Neural cell (in vitro differentiated cells): Measurements from ENCODE around the gene KIRREL3. TPM values are rescaled to one million over a fixed set of nuclear protein-coding genes. Genes with fewer than 3 reads are reported as not detected.

Source experiments
- H2AFZ ChIP-seq: fragments of 200-600, 300-800 bp; sonication (generic), shearing (Covaris generic); 2 replicates; pipeline ENCODE4 v1.6.0; 2014; ENCODE audit warnings: low read depth, mild to moderate bottlenecking, antibody characterized with exemption, low read length, moderate library complexity
- H3F3A ChIP-seq: fragments of 200-600 bp; shearing (Covaris generic); 2 replicates; pipeline ENCODE4 v1.6.1; 2016; ENCODE audit warnings: mild to moderate bottlenecking, moderate library complexity, mixed read lengths, antibody characterized with exemption, low read length; ENCODE audit not compliant: insufficient read depth, poor library complexity, severe bottlenecking
- H3K27ac ChIP-seq: fragments of 200-600, 300-800 bp; sonication (generic), shearing (Covaris generic); 2 replicates; pipeline ENCODE4 v1.5.1; 2014; ENCODE audit warnings: mild to moderate bottlenecking, low read length, moderate library complexity
- H3K27me3 ChIP-seq: fragments of 300-800, 200-600 bp; sonication (generic), shearing (Covaris generic); 2 replicates; pipeline ENCODE4 v1.6.0; 2014; ENCODE audit warnings: mild to moderate bottlenecking, low read depth, low read length, moderate library complexity; ENCODE audit not compliant: insufficient read depth
- H3K36me3 ChIP-seq: fragments of 300-800, 200-600 bp; sonication (generic), shearing (Covaris generic); 2 replicates; pipeline ENCODE4 v1.5.1; 2014; ENCODE audit warnings: mild to moderate bottlenecking, antibody characterized with exemption, low read length, moderate library complexity; ENCODE audit not compliant: insufficient read depth
- H3K4me2 ChIP-seq: fragments of 300-800, 200-600 bp; sonication (generic), shearing (Covaris generic); 2 replicates; pipeline ENCODE4 v1.6.0; 2014; ENCODE audit warnings: mild to moderate bottlenecking, low read length
- H3K4me3 ChIP-seq: fragments of 300-800, 200-600 bp; sonication (generic), shearing (Covaris generic); 2 replicates; pipeline ENCODE4 v1.5.1; 2014; ENCODE audit warnings: mild to moderate bottlenecking, low read length, moderate library complexity
- H3K79me2 ChIP-seq: fragments of 200-600 bp; shearing (Covaris generic); replicated peaks from 2 replicates; pipeline ENCODE4 v1.6.0; 2014; ENCODE audit warnings: mild to moderate bottlenecking, low read length, moderate library complexity; ENCODE audit not compliant: insufficient read depth
- H3K9ac ChIP-seq: fragments of 300-800, 200-600 bp; sonication (generic), shearing (Covaris generic); 2 replicates; pipeline ENCODE4 v1.6.1; 2016; ENCODE audit warnings: mild to moderate bottlenecking, low read length, mixed read lengths
- H3K9me2 ChIP-seq: fragments of 200-600 bp; shearing (Covaris generic); 2 replicates; pipeline ENCODE4 v1.6.1; 2016; ENCODE audit warnings: mild to moderate bottlenecking, low read length, mixed read lengths; ENCODE audit not compliant: insufficient read depth
- H3K9me3 ChIP-seq: fragments of 200-600, 300-800 bp; sonication (generic), shearing (Covaris generic); 2 replicates; pipeline ENCODE4 v1.6.1; 2016; ENCODE audit warnings: mild to moderate bottlenecking, mixed run types, low read length, moderate library complexity, mixed read lengths
- H4K20me1 ChIP-seq: fragments of 200-600 bp; shearing (Covaris generic); 2 replicates; pipeline ENCODE4 v1.6.1; 2016; ENCODE audit warnings: mild to moderate bottlenecking, mixed run types; ENCODE audit not compliant: insufficient read depth
- EP300 ChIP-seq: fragments of 450-650 bp; conservative IDR thresholded peaks from 2 replicates; pipeline ENCODE4 v1.6.1; 2014; ENCODE audit warnings: antibody characterized with exemption, mild to moderate bottlenecking, moderate library complexity; ENCODE audit not compliant: poor library complexity, severe bottlenecking
- EZH2 ChIP-seq: fragments of 200-600, 300-800 bp; shearing (Covaris generic), sonication (generic); IDR thresholded peaks from 2 replicates; pipeline ENCODE4 v1.6.1; 2014; ENCODE audit warnings: antibody characterized with exemption, low read length, borderline replicate concordance, mild to moderate bottlenecking; ENCODE audit not compliant: insufficient read depth, poor library complexity, severe bottlenecking
- MXI1 ChIP-seq: fragments of 450-650 bp; conservative IDR thresholded peaks from 2 replicates; pipeline ENCODE4 v1.6.1; 2014; ENCODE audit warnings: antibody characterized with exemption, mild to moderate bottlenecking; ENCODE audit not compliant: poor library complexity, severe bottlenecking
- POLR2AphosphoS5 ChIP-seq: IDR thresholded peaks from 2 replicates; pipeline ENCODE4 v1.6.1; 2012
- RAD21 ChIP-seq: fragments of 450-650 bp; conservative IDR thresholded peaks from 2 replicates; pipeline ENCODE4 v1.6.1; 2014; ENCODE audit warnings: antibody characterized with exemption, mild to moderate bottlenecking, moderate library complexity
- REST ChIP-seq: IDR thresholded peaks from 2 replicates; pipeline ENCODE4 v1.6.1; 2012; ENCODE audit warnings: borderline replicate concordance
- SMC3 ChIP-seq: fragments of 450-650 bp; conservative IDR thresholded peaks from 2 replicates; pipeline ENCODE4 v1.6.1; 2014; ENCODE audit warnings: antibody characterized with exemption, mild to moderate bottlenecking, moderate library complexity; ENCODE audit not compliant: poor library complexity
- TAF1 ChIP-seq: IDR thresholded peaks from 2 replicates; pipeline ENCODE4 v1.6.1; 2012; ENCODE audit warnings: low read depth
- polyA plus RNA-seq: library from polyadenylated mRNA; depleted of rRNA; stranded (reverse); fragments of >200 nt; gene quantifications from 2 replicates; pipeline ENCODE4 v1.2.3, GENCODE V29; 2014
- TF ChIP-seq, protein P1 (sequence below): fragments of 450-650 bp; IDR thresholded peaks from 2 replicates; pipeline ENCODE4 v1.5.1; 2014; ENCODE audit warnings: antibody characterized with exemption, mild to moderate bottlenecking, moderate library complexity; ENCODE audit not compliant: poor library complexity, severe bottlenecking

KIRREL3 gene
- polyA plus RNA-seq, 1 donor from 2014 or later: 23.8 TPM

GRCh38 chr11:126992065-126992803 is 8.3 kb downstream of the KIRREL3 start:
- H3K9me3 ChIP-seq: no peaks in the 10 kb centered on the region
- H3K36me3 ChIP-seq: no peaks in the 10 kb centered on the region
- H3F3A ChIP-seq: no peaks in the 10 kb centered on the region
- no peak for TF ChIP-seq REST
- TF ChIP-seq POLR2AphosphoS5: no peak
- H3K27me3 ChIP-seq: no peaks in the 10 kb centered on the region
- no peak overlapping the region for H3K27ac ChIP-seq
- H3K9me2 ChIP-seq: no peaks in the 10 kb centered on the region
- no peak overlapping the region for H2AFZ ChIP-seq
- no peak overlapping the region for H3K4me3 ChIP-seq
- H3K9ac ChIP-seq: no peak overlapping the region
- no peaks in the 10 kb centered on the region for H3K79me2 ChIP-seq
- no peaks in the 10 kb centered on the region for H4K20me1 ChIP-seq
- no peak overlapping the region for H3K4me2 ChIP-seq

DNA sequence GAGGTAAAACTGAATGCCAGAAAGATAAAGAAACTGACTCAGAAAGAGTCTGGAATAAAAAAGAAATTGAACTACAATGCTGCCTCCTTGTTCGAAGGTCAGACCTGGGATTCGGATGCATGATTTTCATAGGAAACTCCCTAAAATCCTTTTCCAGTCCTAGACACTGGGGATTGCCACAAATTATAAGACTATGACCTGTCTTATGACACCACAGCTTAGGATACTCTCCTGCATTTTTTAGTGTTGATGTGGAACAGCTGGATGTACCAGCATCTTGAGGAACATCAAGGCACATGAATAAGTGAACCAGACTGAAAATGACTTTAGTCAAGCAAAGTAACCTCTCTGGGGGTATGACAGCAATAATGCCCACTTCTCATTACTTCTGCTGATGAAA is 9.0 kb downstream of the KIRREL3 start:
- Histone ChIP-seq H2AFZ (no peak overlapping the region), H3K79me2 (no peaks in the 10 kb centered on the region), H3K27me3 (no peaks in the 10 kb centered on the region), H3F3A (no peaks in the 10 kb centered on the region), H3K4me2 (no peak overlapping the region), H3K9me3 (no peaks in the 10 kb centered on the region), H3K9me2 (no peaks in the 10 kb centered on the region), H3K9ac (no peak overlapping the region), H3K27ac (no peak overlapping the region), H4K20me1 (no peaks in the 10 kb centered on the region), H3K36me3 (no peaks in the 10 kb centered on the region), H3K4me3 (no peak overlapping the region)
- TF ChIP-seq POLR2AphosphoS5 (no peak), RAD21 (no peak), MXI1 (no peak), SMC3 (no peak), TAF1 (no peak), REST (no peak), EZH2 (no peak), EP300 (no peak)
- TF ChIP-seq, protein P1, sequence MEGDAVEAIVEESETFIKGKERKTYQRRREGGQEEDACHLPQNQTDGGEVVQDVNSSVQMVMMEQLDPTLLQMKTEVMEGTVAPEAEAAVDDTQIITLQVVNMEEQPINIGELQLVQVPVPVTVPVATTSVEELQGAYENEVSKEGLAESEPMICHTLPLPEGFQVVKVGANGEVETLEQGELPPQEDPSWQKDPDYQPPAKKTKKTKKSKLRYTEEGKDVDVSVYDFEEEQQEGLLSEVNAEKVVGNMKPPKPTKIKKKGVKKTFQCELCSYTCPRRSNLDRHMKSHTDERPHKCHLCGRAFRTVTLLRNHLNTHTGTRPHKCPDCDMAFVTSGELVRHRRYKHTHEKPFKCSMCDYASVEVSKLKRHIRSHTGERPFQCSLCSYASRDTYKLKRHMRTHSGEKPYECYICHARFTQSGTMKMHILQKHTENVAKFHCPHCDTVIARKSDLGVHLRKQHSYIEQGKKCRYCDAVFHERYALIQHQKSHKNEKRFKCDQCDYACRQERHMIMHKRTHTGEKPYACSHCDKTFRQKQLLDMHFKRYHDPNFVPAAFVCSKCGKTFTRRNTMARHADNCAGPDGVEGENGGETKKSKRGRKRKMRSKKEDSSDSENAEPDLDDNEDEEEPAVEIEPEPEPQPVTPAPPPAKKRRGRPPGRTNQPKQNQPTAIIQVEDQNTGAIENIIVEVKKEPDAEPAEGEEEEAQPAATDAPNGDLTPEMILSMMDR: no peak
